ENCODE data around the gene PRDM10. TPM values are rescaled to one million over a fixed set of nuclear protein-coding genes. Genes with fewer than 3 reads are reported as not detected.

Gene PRDM10
- total RNA-seq, 1 experiment from 2014 or later: 18.9 TPM

DNA sequence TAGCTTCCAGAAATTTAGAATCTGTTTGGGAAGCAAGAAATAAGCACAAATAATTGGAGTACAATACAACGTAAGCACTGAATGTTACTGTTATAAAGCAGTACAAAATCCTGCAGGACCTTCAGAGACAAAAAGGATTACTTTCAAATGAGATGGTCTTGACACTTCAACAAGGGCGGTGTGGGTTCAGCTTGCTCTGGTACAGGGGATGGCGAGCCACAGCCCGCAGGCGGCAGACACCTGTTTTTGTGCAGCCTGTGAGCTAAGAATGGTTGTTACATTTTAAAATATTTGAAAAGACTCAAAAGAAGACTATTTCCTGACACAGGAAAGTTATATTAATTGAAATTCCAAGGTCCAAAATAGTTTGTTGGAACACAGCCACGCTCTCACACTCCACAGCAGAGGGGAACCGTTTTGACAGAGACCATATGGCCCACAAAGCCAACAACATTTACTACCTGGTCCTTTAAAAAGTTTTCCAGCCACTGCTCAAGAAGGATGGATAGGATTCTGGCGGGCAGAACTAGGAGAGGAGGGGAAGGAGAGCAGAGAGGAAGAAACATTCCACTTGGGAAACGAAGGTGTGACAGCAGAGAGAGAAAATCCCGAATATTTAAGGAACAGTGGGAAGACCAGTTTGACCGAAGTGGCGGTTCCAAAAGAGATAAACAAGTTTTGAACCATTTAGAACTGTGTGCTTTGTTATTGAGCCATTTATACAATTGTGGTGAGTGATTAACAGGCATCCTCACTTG is 6.3 kb downstream of the PRDM10 start:
- ATAC-seq (no peak), DNase-seq (ENCODE audit: low spot score) (no peak)
- Mint-ChIP-seq H3K27me3 (ENCODE audit: low read depth) (no peaks in the 10 kb centered on the region), H3K27ac (peak overlapping the region; percentile 68), H3K9me3 (no peaks in the 10 kb centered on the region), H3K4me1 (peaks cover 46% of the 10 kb centered on the region), H3K36me3 (peaks cover 19% of the 10 kb centered on the region), H3K4me3 (no peak overlapping the region)
- POLR2A ChIA-PET: no interaction called here
- no peak for TF ChIP-seq MXD4 (CRISPR knock-in tag; IDR thresholded peaks at IDR 0.05; ENCODE audit: borderline replicate concordance)
- no peak for TF ChIP-seq ZBTB21 (CRISPR knock-in tag; IDR thresholded peaks at IDR 0.05; ENCODE audit: borderline replicate concordance)
- no peak for TF ChIP-seq ZNF671 (CRISPR knock-in tag; IDR thresholded peaks at IDR 0.05)
- no peak for TF ChIP-seq ZBTB43 (CRISPR knock-in tag; IDR thresholded peaks at IDR 0.05)
- no peak for TF ChIP-seq ZNF317 (CRISPR knock-in tag; IDR thresholded peaks at IDR 0.05; ENCODE audit: borderline replicate concordance, low read depth)
- TF ChIP-seq OVOL2 (CRISPR knock-in tag; IDR thresholded peaks at IDR 0.05; ENCODE audit: borderline replicate concordance): no peak
- TF ChIP-seq NFE2L1 (CRISPR knock-in tag; IDR thresholded peaks at IDR 0.05): no peak
- no peak for TF ChIP-seq USF2 (CRISPR knock-in tag; IDR thresholded peaks at IDR 0.05)
- TF ChIP-seq, protein P1, sequence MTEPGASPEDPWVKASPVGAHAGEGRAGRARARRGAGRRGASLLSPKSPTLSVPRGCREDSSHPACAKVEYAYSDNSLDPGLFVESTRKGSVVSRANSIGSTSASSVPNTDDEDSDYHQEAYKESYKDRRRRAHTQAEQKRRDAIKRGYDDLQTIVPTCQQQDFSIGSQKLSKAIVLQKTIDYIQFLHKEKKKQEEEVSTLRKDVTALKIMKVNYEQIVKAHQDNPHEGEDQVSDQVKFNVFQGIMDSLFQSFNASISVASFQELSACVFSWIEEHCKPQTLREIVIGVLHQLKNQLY (CRISPR knock-in tag; IDR thresholded peaks at IDR 0.05): no peak
- TF ChIP-seq IRF2 (CRISPR knock-in tag; IDR thresholded peaks at IDR 0.05; ENCODE audit: borderline replicate concordance, low read depth): no peak
- no peak for TF ChIP-seq ZNF138 (CRISPR knock-in tag; conservative IDR thresholded peaks at IDR 0.05)
- no peak for TF ChIP-seq SP1 (CRISPR knock-in tag; conservative IDR thresholded peaks at IDR 0.05)
- TF ChIP-seq CREB1 (CRISPR knock-in tag; IDR thresholded peaks at IDR 0.05): no peak
- no peak for TF ChIP-seq CREM (CRISPR knock-in tag; IDR thresholded peaks at IDR 0.05)
- TF ChIP-seq ZNF232 (CRISPR knock-in tag; IDR thresholded peaks at IDR 0.05): no peak
- no peak for TF ChIP-seq GRHL2 (CRISPR knock-in tag; IDR thresholded peaks at IDR 0.05; ENCODE audit: insufficient replicate concordance, severe bottlenecking)
- CTCF ChIA-PET: interaction anchor here (0.6 kb wide), 1 partner anchor 56 kb away, joined by 3 read pairs; no protein-coding TSS in a partner anchor

GRCh38 chr11:129995163-129995562 is 7.5 kb downstream of the PRDM10 start:
- CTCF ChIA-PET: no interaction called here
- POLR2A ChIA-PET: no interaction called here
- no peak for ATAC-seq
- no peak for DNase-seq (ENCODE audit: low spot score)
- Mint-ChIP-seq H3K9me3 (no peaks in the 10 kb centered on the region), H3K4me3 (no peak overlapping the region), H3K4me1 (peaks cover 35% of the 10 kb centered on the region), H3K27ac (peak overlapping the region; percentile 74; the same call in 1 of the 2 replicates), H3K36me3 (peaks cover 19% of the 10 kb centered on the region), H3K27me3 (ENCODE audit: low read depth) (no peaks in the 10 kb centered on the region)
- TF ChIP-seq ZNF263 (CRISPR knock-in tag; IDR thresholded peaks at IDR 0.05; ENCODE audit: low read depth): no peak
- no peak for TF ChIP-seq GTF2I (CRISPR knock-in tag; conservative IDR thresholded peaks at IDR 0.05)
- no peak for TF ChIP-seq ZNF416 (CRISPR knock-in tag; IDR thresholded peaks at IDR 0.05)
- TF ChIP-seq ZNF138 (CRISPR knock-in tag; conservative IDR thresholded peaks at IDR 0.05): no peak
- no peak for TF ChIP-seq RORB (CRISPR knock-in tag; IDR thresholded peaks at IDR 0.05)
